ENCODE data around the gene FAM53B.

The FAM53B gene

DNA sequence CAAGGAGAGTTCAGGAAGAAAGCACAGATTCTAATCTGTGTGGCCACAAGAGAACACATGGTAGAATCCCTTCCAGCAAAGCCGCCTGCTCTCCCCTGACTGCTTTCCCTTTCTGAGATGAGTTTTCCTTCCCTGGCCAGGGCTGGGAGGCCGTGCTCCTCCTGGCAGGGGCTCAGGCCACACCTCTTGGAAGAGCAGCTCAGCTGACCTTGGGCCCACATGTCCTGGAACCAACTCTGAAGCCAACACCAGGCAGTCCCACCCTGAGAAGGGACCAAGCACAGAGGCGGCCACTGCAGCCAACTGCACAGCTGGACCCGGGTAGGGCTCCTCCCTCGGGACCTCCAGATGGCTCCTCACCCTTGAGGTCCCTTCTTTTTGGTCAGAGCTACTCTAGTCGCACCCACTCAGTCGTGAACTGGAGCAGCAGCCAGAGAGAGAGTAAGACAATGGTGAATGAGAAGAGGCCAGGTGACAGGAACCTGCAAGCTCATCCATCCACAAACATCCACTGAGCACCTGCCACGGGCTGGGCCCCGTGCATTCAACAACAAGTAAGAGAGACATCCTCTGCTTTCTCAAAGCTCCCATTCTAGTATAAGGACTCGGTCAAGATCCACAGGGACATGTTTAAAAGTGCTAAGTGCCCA is 40.3 kb downstream of the FAM53B start:
- TF ChIP-seq, protein P1, sequence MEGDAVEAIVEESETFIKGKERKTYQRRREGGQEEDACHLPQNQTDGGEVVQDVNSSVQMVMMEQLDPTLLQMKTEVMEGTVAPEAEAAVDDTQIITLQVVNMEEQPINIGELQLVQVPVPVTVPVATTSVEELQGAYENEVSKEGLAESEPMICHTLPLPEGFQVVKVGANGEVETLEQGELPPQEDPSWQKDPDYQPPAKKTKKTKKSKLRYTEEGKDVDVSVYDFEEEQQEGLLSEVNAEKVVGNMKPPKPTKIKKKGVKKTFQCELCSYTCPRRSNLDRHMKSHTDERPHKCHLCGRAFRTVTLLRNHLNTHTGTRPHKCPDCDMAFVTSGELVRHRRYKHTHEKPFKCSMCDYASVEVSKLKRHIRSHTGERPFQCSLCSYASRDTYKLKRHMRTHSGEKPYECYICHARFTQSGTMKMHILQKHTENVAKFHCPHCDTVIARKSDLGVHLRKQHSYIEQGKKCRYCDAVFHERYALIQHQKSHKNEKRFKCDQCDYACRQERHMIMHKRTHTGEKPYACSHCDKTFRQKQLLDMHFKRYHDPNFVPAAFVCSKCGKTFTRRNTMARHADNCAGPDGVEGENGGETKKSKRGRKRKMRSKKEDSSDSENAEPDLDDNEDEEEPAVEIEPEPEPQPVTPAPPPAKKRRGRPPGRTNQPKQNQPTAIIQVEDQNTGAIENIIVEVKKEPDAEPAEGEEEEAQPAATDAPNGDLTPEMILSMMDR (IDR thresholded peaks at IDR 0.05), result no peak

DNA sequence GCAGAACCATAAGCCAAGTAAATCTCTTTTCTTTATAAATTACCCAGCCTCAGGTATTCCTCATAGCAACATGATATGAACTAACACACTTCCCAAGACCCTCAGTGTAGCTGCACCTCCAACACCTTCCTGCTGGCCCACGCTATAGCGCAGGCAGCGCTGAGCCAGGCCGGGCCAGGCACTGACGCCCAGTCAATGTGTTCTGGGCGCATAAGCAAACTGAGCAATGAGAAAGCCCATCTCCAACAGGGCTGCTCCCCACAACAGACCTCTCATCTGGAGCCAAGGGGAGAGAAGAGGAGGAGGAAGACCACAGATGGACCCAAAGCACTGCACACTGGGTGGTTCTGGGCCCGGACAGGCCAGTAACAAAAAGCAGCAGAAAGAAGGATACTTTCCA is 40.8 kb downstream of the FAM53B start:
- TF ChIP-seq, protein P1 (IDR thresholded peaks at IDR 0.05), result no peak

- TF ChIP-seq, protein P1 (IDR thresholded peaks at IDR 0.05), result no peak
Observed at GRCh38 chr10:124701881-124702656, 42.1 kb downstream of the FAM53B start.

- TF ChIP-seq, protein P1 (IDR thresholded peaks at IDR 0.05), result no peak
Observed at GRCh38 chr10:124701435-124701834, 42.7 kb downstream of the FAM53B start.

DNA sequence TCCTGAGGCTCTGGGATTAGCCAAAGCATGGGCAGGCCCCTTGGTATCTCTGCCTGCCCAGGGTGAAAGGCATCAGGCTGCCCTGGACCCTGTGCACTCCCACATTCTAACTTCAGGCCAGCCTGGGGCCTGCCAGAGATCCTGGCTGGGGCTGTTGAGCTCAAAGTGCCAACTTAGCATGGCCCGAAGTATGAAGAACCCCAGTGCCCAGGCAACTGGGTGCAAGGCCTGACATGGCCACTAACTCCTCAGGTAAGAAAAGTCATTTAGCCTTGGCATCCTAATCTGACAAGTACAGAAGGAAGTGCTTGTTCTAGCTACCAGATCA is 43.2 kb downstream of the FAM53B start:
- TF ChIP-seq, protein P1 (IDR thresholded peaks at IDR 0.05), result no peak

- TF ChIP-seq, protein P1 (IDR thresholded peaks at IDR 0.05), result no peak
Observed at GRCh38 chr10:124700293-124701037, 43.7 kb downstream of the FAM53B start.

- TF ChIP-seq, protein P1 (IDR thresholded peaks at IDR 0.05), result no peak
Observed at GRCh38 chr10:124699471-124700292, 44.5 kb downstream of the FAM53B start.
